ENCODE data around the gene SETX. TPM values are rescaled to one million over a fixed set of nuclear protein-coding genes. Genes with fewer than 3 reads are reported as not detected.

SETX gene
- total RNA-seq, 1 donor = 89.8 TPM

- no peak for DNase-seq (ENCODE audit: low read depth)
- no peak for TF ChIP-seq CTCF (IDR thresholded peaks at IDR 0.05; ENCODE audit: insufficient read depth, low read depth, low read length)
- no peak overlapping the region for H3K4me3 ChIP-seq (ENCODE audit: low read depth, low read length)
Measured at GRCh38 chr9:132319421-132320110, 35.2 kb downstream of the SETX start.

GRCh38 chr9:132312873-132313272, 41.9 kb downstream of the SETX start:
- TF ChIP-seq CTCF (IDR thresholded peaks at IDR 0.05; ENCODE audit: insufficient read depth, low read depth, low read length) = peak; percentile 31
- DNase-seq (ENCODE audit: low read depth) = no peak
- no peak overlapping the region for H3K4me3 ChIP-seq (ENCODE audit: low read depth, low read length)

- no peak for DNase-seq (ENCODE audit: low read depth)
- no peak for TF ChIP-seq CTCF (IDR thresholded peaks at IDR 0.05; ENCODE audit: insufficient read depth, low read depth, low read length)
Measured at GRCh38 chr9:132312426-132312825, 42.4 kb downstream of the SETX start.

GRCh38 chr9:132311978-132312377, 42.8 kb downstream of the SETX start:
- no peak overlapping the region for H3K4me3 ChIP-seq (ENCODE audit: low read depth, low read length)
- no peak for TF ChIP-seq CTCF (IDR thresholded peaks at IDR 0.05; ENCODE audit: insufficient read depth, low read depth, low read length)
- no peak for DNase-seq (ENCODE audit: low read depth)

More at GRCh38 chr9:132312426-132312825, 42.4 kb downstream of the SETX start:
- H3K4me3 ChIP-seq (ENCODE audit: low read depth, low read length) = no peak overlapping the region

GRCh38 chr9:132309056-132309455, 45.7 kb downstream of the SETX start:
- DNase-seq (ENCODE audit: low read depth) = no peak
- no peak for TF ChIP-seq CTCF (IDR thresholded peaks at IDR 0.05; ENCODE audit: insufficient read depth, low read depth, low read length)
- H3K4me3 ChIP-seq (ENCODE audit: low read depth, low read length) = no peak overlapping the region

- no peak for TF ChIP-seq CTCF (IDR thresholded peaks at IDR 0.05; ENCODE audit: insufficient read depth, low read depth, low read length)
- no peak overlapping the region for H3K4me3 ChIP-seq (ENCODE audit: low read depth, low read length)
- peak; percentile 13 for DNase-seq (ENCODE audit: low read depth)
Measured at GRCh38 chr9:132301521-132301920, 53.3 kb downstream of the SETX start.

- TF ChIP-seq CTCF (IDR thresholded peaks at IDR 0.05; ENCODE audit: insufficient read depth, low read depth, low read length) = no peak
- H3K4me3 ChIP-seq (ENCODE audit: low read depth, low read length) = no peak overlapping the region
- DNase-seq (ENCODE audit: low read depth) = no peak
Measured at GRCh38 chr9:132299221-132299620, 55.6 kb downstream of the SETX start.

Measured in fibroblast of villous mesenchyme (primary cell).